SK-N-SH (cell line): ENCODE measurements around the gene EXOC4. TPM values are rescaled to one million over a fixed set of nuclear protein-coding genes. Genes with fewer than 3 reads are reported as not detected.

ENCODE experiments used
- CTCF ChIA-PET: fragments of 300-600, 350-600 bp; formaldehyde crosslinking; extraction: SDS; loops from one replicate; lab custom pipeline; 2021; lab: Yijun Ruan, JAX
- POLR2A ChIA-PET: fragments of 350-600 bp; sonication (Branson Sonifier 250); formaldehyde crosslinking; extraction: SDS; loops from one replicate; lab custom pipeline; 2020; ENCODE audit warnings: antibody characterized with exemption, inconsistent platforms; lab: Yijun Ruan, JAX
- DNase-seq: peaks from one replicate; pipeline ENCODE4 v3.0.0; 2012
- H2AFZ ChIP-seq: fragments of 200-600 bp; sonication (generic); 2 replicates; pipeline ENCODE4 v1.8.1; 2016; ENCODE audit warnings: antibody characterized with exemption, mild to moderate bottlenecking, low read depth
- H3F3A ChIP-seq: fragments of 200-600 bp; sonication (generic); replicated peaks from 2 replicates; pipeline ENCODE3; 2016; ENCODE audit warnings: antibody characterized with exemption, mild to moderate bottlenecking; ENCODE audit not compliant: insufficient read depth
- H3K27ac ChIP-seq, 2 experiments: fragments of 200-500 bp in 1 of 2; fragments of 200-600 bp in 1 of 2; sonication (Bioruptor generic) in 1 of 2; sonication (generic), shearing (Covaris generic) in 1 of 2; 2 replicates each; pipeline versions ENCODE4 v1.5.1 to v1.6.1; 2014 to 2016; ENCODE audit warnings: low read depth in 2 of 2, inconsistent platforms in 1 of 2, low read length in 1 of 2, mild to moderate bottlenecking in 1 of 2, mixed read lengths in 1 of 2
- H3K27me3 ChIP-seq: fragments of 200-600 bp; sonication (generic), shearing (Covaris generic); 2 replicates; pipeline ENCODE4 v1.6.1; 2016; ENCODE audit warnings: mixed run types; ENCODE audit not compliant: insufficient read depth
- H3K36me3 ChIP-seq, 2 experiments: fragments of 200-500 bp in 1 of 2; fragments of 200-600 bp in 1 of 2; sonication (Bioruptor generic) in 1 of 2; sonication (generic) in 1 of 2; replicated peaks in 1 of 2; 2 replicates each; pipeline versions ENCODE3 to v1.5.1; 2014 to 2016; ENCODE audit warnings: low read length in 1 of 2, mild to moderate bottlenecking in 1 of 2; ENCODE audit not compliant: insufficient read depth in 2 of 2, control insufficient read depth in 1 of 2
- H3K4me1 ChIP-seq, 2 experiments: fragments of 200-500 bp in 1 of 2; fragments of 200-600 bp in 1 of 2; sonication (Bioruptor generic) in 1 of 2; sonication (generic), shearing (Covaris generic) in 1 of 2; 2 replicates each; pipeline versions ENCODE4 v1.5.1 to v1.6.1; 2014 to 2016; ENCODE audit warnings: low read depth in 1 of 2, low read length in 1 of 2, mixed run types in 1 of 2; ENCODE audit not compliant: insufficient read depth in 2 of 2, control insufficient read depth in 1 of 2
- H3K4me2 ChIP-seq: fragments of 200-600 bp; sonication (generic), shearing (Covaris generic); 2 replicates; pipeline ENCODE4 v1.6.1; 2017; ENCODE audit warnings: mixed run types
- H3K4me3 ChIP-seq, 2 experiments: fragments of 200-500 bp in 1 of 2; fragments of 200-600 bp in 1 of 2; sonication (Bioruptor generic) in 1 of 2; sonication (generic), shearing (Covaris generic) in 1 of 2; 2 replicates each; pipeline versions ENCODE4 v1.5.1 to v1.8.1; 2014 to 2016; ENCODE audit warnings: low read depth in 2 of 2, inconsistent platforms in 1 of 2, low read length in 1 of 2, mild to moderate bottlenecking in 1 of 2, mixed read lengths in 1 of 2, moderate library complexity in 1 of 2
- H3K79me2 ChIP-seq: fragments of 200-600 bp; sonication (generic); 2 replicates; pipeline ENCODE4 v1.8.1; 2017; ENCODE audit warnings: mild to moderate bottlenecking; ENCODE audit not compliant: insufficient read depth
- H3K9ac ChIP-seq: fragments of 200-600 bp; sonication (generic); 2 replicates; pipeline ENCODE4 v1.6.1; 2017; ENCODE audit warnings: mixed run types
- H3K9me2 ChIP-seq: fragments of 200-600 bp; sonication (generic); 2 replicates; pipeline ENCODE4 v1.6.1; 2017; ENCODE audit warnings: mixed run types
- H3K9me3 ChIP-seq: fragments of 200-600 bp; sonication (generic); 2 replicates; pipeline ENCODE4 v1.6.1; 2017; ENCODE audit warnings: mixed run types, mild to moderate bottlenecking, moderate library complexity
- H4K20me1 ChIP-seq: fragments of 200-600 bp; sonication (generic); 2 replicates; pipeline ENCODE4 v1.6.1; 2017; ENCODE audit warnings: mild to moderate bottlenecking, mixed run types; ENCODE audit not compliant: insufficient read depth
- CTCF ChIP-seq: fragments of 200-600 bp; sonication (generic); IDR thresholded peaks from 2 replicates; pipeline ENCODE4 v1.6.1; 2017; ENCODE audit warnings: antibody characterized with exemption, mild to moderate bottlenecking, moderate library complexity
- ELF1 ChIP-seq: IDR thresholded peaks from 2 replicates; pipeline ENCODE4 v1.4.0; 2012
- EP300 ChIP-seq, 2 experiments: IDR thresholded peaks; 2 replicates each; pipeline versions ENCODE4 v1.4.0 to v1.6.1; 2012; ENCODE audit warnings: borderline replicate concordance in 1 of 2, low read depth in 1 of 2, low read length in 1 of 2
- FOXJ3 ChIP-seq: sonication (generic); formaldehyde crosslinking; IDR thresholded peaks from 2 replicates; pipeline ENCODE4 v1.5.1; 2020; ENCODE audit warnings: mild to moderate bottlenecking, missing genetic modification reagents
- FOXM1 ChIP-seq: IDR thresholded peaks from 2 replicates; pipeline ENCODE4 v1.4.0; 2012; ENCODE audit warnings: low read depth, mild to moderate bottlenecking
- GABPA ChIP-seq: IDR thresholded peaks from 2 replicates; pipeline ENCODE4 v1.4.0; 2012; ENCODE audit warnings: low read depth, mild to moderate bottlenecking
- JUND ChIP-seq: IDR thresholded peaks from 2 replicates; pipeline ENCODE4 v1.4.0; 2012
- MXI1 ChIP-seq: IDR thresholded peaks from 2 replicates; pipeline ENCODE4 v1.6.1; 2012; ENCODE audit warnings: mild to moderate bottlenecking, low read depth, low read length, improper control_type of control experiment
- PBX3 ChIP-seq: IDR thresholded peaks from 2 replicates; pipeline ENCODE4; 2012
- RAD21 ChIP-seq: IDR thresholded peaks from 2 replicates; pipeline ENCODE4 v1.6.1; 2012; ENCODE audit warnings: mild to moderate bottlenecking, low read length
- RCOR1 ChIP-seq: fragments of 150-350 bp; IDR thresholded peaks from 2 replicates; pipeline ENCODE4 v1.6.1; 2017; ENCODE audit warnings: antibody characterized with exemption, low read length
- SIN3A ChIP-seq: IDR thresholded peaks from 2 replicates; pipeline ENCODE4 v1.6.1; 2012; ENCODE audit warnings: low read depth, mild to moderate bottlenecking, low read length, moderate library complexity, borderline replicate concordance
- YY1 ChIP-seq: IDR thresholded peaks from 2 replicates; pipeline ENCODE4 v1.4.0; 2012; ENCODE audit warnings: low read depth, mild to moderate bottlenecking
- ZBTB33 ChIP-seq: IDR thresholded peaks from 2 replicates; pipeline ENCODE4 v1.4.0; 2012; ENCODE audit warnings: low read depth, borderline replicate concordance
- WGBS: methylation state at CpG from one replicate; pipeline ENCODE4 v1.1.6; 2017; ENCODE audit warnings: low lambda C conversion rate; 5-methylcytosine and 5-hydroxymethylcytosine counted together
- polyA plus RNA-seq, 3 experiments: library from polyadenylated mRNA; depleted of rRNA; stranded (reverse); fragments of >200 nt; gene quantifications; 2 replicates each; pipeline ENCODE4 v1.2.3, GENCODE V29; 2012

Gene EXOC4
- polyA plus RNA-seq, 1 of the 3 experiments (the other 2 are of a cell fraction) = 37.3 TPM

DNA sequence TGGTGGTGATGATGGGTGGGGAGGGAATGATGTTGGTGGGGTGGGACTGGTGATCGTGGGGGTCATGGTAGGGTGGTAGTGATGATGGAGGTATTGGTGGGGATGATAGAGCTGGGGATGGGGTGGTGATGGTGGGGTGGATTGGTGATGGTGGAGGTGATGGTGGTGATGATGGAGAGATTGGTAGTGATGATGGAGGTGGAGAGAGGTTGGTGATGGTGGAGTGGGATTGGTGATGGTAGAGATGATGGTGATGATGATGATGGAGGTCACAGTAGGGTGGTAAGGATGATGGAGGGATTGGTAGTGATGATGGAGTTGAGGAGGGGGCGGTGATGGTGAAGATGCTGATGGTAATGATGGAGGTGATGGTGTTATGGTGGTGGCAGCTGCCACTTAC lies 155.3 kb downstream of the EXOC4 start (continued):
- TF ChIP-seq ZBTB33 = no peak
- no peak for TF ChIP-seq YY1
- no peak for TF ChIP-seq RAD21

DNA sequence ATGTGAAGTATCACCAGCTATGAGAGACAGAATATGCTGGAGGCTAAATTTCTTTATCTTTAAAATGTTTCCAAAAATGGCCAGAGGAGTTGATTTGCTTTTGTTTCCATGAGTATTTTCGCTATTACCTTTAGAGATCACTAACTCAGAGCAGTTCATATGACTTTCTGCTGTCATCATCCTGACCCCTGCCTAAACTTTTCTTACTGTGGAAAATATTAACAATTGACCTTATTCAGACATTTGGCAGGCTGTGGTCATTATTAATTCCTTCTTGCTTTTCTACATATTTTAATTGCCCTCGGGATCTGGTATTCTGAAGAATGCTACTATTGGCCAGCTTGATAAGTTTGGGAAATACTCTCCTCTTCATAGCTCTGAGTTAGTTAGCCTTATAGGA lies 156.5 kb downstream of the EXOC4 start:
- Histone ChIP-seq H3K79me2 (peaks cover 17% of the 10 kb centered on the region), H2AFZ (no peak overlapping the region), H3K4me3 (no peak overlapping the region), H3K27ac (peak overlapping the region in 1 of 2 experiments; percentile 56; a peak in 1 of 4 replicates), H3K9me3 (no peaks in the 10 kb centered on the region), H3K4me1 (peaks cover 0 to 18% of the 10 kb centered on the region in 2 experiments; a peak in 2 of 4 replicates), H3K36me3 (no peaks in the 10 kb centered on the region), H3K4me2 (no peak overlapping the region), H3F3A (no peaks in the 10 kb centered on the region), H3K27me3 (no peaks in the 10 kb centered on the region), H3K9ac (no peak overlapping the region), H3K9me2 (no peaks in the 10 kb centered on the region), H4K20me1 (peaks cover 19% of the 10 kb centered on the region; the same call in 1 of the 2 replicates)
- 68% methylated on average over 2 of the region's 2 CpGs for WGBS
- TF ChIP-seq GABPA = no peak
- no peak for TF ChIP-seq FOXM1
- TF ChIP-seq YY1 = no peak
- no peak for TF ChIP-seq FOXJ3 (CRISPR knock-in tag)
- no peak for TF ChIP-seq RAD21
- TF ChIP-seq ELF1 = no peak
- no peak for TF ChIP-seq SIN3A
- no peak for TF ChIP-seq PBX3
- no peak for TF ChIP-seq CTCF
- ChIA-PET CTCF (interaction anchor here (1.0 to 2.1 kb wide), 6 partner anchors 11 to 829 kb away, joined by 3 to 9 read pairs (median 4); no protein-coding TSS in a partner anchor), POLR2A (no interaction called here)
- no peak for DNase-seq

DNA sequence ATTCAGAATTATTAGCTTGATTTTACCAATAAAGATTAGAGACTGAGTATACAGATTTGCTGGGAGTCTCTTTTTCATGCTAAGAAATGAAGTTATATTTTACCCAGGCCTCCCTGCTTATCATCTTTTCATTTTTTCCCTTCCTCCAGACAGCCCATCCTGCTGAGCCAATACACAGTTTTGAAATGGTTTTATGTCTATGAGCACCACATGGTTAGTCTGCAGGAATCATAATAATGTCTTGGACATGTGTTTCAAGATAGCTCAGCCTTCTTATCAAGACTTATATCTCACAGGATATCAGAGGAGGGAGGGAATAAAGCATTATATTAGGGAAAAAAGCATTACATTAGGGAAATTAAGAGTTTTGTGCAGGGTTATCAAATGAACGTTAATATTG lies 157.1 kb downstream of the EXOC4 start:
- TF ChIP-seq JUND (no peak), GABPA (no peak), FOXJ3 (CRISPR knock-in tag) (0 out of 2 replicates have a peak, but pooled peaks have one; percentile 10), MXI1 (peak; percentile 65; the same call in 1 of the 2 replicates), RCOR1 (peak; percentile 65; the same call in 1 of the 2 replicates), EP300 (IDR thresholded peaks at IDR 0.05; ENCODE audit: borderline replicate concordance in 1 of 2, low read depth in 1 of 2, low read length in 1 of 2) (no peak)
- Histone ChIP-seq H3K36me3 (no peaks in the 10 kb centered on the region), H3K27me3 (no peaks in the 10 kb centered on the region), H3F3A (no peaks in the 10 kb centered on the region), H3K4me2 (no peak overlapping the region), H2AFZ (no peak overlapping the region), H3K9ac (no peak overlapping the region), H3K4me3 (no peak overlapping the region), H4K20me1 (peaks cover 19% of the 10 kb centered on the region; the same call in 1 of the 2 replicates), H3K79me2 (peaks cover 20% of the 10 kb centered on the region), H3K9me3 (no peaks in the 10 kb centered on the region), H3K4me1 (peaks cover 0 to 18% of the 10 kb centered on the region in 2 experiments; a peak in 2 of 4 replicates), H3K27ac (peak overlapping the region in 1 of 2 experiments; percentile 56; a peak in 1 of 4 replicates), H3K9me2 (no peaks in the 10 kb centered on the region)
- WGBS = 68% methylated on average over 1 of the region's 1 CpG
- DNase-seq = peak; percentile 26
- ChIA-PET POLR2A (no interaction called here), CTCF (interaction anchor here (1.0 to 2.1 kb wide), 6 partner anchors 11 to 830 kb away, joined by 3 to 9 read pairs (median 4); no protein-coding TSS in a partner anchor)
